ENCODE results near the gene PDE1C.

DNA sequence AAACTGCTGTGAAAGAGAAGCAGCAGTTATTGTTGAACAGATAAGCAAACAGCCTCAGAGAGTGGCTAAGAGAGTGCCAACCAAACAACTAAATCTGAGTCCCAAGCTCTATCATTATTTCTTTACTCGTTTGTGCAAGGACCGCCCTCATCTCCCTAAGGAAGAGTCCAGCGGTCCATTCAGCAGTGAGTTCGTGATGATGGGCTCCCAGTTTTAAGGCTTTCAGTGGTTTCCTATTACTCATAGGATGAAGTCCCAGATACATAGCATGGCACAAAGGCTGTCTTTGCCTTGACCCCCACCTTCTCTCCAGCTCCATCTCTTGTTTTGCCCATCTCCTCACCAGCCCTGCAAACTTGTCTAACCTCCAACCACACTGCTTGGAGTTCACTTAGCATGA is 24.3 kb upstream of the PDE1C start:
- TF ChIP-seq ZFX (IDR thresholded peaks at IDR 0.05), result no peak
- TF ChIP-seq, protein P1, sequence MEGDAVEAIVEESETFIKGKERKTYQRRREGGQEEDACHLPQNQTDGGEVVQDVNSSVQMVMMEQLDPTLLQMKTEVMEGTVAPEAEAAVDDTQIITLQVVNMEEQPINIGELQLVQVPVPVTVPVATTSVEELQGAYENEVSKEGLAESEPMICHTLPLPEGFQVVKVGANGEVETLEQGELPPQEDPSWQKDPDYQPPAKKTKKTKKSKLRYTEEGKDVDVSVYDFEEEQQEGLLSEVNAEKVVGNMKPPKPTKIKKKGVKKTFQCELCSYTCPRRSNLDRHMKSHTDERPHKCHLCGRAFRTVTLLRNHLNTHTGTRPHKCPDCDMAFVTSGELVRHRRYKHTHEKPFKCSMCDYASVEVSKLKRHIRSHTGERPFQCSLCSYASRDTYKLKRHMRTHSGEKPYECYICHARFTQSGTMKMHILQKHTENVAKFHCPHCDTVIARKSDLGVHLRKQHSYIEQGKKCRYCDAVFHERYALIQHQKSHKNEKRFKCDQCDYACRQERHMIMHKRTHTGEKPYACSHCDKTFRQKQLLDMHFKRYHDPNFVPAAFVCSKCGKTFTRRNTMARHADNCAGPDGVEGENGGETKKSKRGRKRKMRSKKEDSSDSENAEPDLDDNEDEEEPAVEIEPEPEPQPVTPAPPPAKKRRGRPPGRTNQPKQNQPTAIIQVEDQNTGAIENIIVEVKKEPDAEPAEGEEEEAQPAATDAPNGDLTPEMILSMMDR (conservative IDR thresholded peaks at IDR 0.05), result no peak
